Measurements from ENCODE around the gene NSD1.

DNA sequence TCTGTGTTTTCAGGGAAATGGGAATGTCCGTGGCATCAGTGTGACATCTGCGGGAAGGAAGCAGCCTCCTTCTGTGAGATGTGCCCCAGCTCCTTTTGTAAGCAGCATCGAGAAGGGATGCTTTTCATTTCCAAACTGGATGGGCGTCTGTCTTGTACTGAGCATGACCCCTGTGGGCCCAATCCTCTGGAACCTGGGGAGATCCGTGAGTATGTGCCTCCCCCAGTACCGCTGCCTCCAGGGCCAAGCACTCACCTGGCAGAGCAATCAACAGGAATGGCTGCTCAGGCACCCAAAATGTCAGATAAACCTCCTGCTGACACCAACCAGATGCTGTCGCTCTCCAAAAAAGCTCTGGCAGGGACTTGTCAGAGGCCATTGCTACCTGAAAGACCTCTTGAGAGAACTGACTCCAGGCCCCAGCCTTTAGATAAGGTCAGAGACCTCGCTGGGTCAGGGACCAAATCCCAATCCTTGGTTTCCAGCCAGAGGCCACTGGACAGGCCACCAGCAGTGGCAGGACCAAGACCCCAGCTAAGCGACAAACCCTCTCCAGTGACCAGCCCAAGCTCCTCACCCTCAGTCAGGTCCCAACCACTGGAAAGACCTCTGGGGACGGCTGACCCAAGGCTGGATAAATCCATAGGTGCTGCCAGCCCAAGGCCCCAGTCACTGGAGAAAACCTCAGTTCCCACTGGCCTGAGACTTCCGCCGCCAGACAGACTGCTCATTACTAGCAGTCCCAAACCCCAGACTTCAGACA lies 160.4 kb downstream of the NSD1 start:
- TF ChIP-seq POLR2AphosphoS5 (IDR thresholded peaks at IDR 0.05) (no peak), POLR2A (IDR thresholded peaks at IDR 0.05) (no peak), EP300 (IDR thresholded peaks at IDR 0.05) (no peak)
- TF ChIP-seq, protein P1, sequence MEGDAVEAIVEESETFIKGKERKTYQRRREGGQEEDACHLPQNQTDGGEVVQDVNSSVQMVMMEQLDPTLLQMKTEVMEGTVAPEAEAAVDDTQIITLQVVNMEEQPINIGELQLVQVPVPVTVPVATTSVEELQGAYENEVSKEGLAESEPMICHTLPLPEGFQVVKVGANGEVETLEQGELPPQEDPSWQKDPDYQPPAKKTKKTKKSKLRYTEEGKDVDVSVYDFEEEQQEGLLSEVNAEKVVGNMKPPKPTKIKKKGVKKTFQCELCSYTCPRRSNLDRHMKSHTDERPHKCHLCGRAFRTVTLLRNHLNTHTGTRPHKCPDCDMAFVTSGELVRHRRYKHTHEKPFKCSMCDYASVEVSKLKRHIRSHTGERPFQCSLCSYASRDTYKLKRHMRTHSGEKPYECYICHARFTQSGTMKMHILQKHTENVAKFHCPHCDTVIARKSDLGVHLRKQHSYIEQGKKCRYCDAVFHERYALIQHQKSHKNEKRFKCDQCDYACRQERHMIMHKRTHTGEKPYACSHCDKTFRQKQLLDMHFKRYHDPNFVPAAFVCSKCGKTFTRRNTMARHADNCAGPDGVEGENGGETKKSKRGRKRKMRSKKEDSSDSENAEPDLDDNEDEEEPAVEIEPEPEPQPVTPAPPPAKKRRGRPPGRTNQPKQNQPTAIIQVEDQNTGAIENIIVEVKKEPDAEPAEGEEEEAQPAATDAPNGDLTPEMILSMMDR (IDR thresholded peaks at IDR 0.05), result no peak

Measured in gastroesophageal sphincter (tissue), 3 donors.